HG02798 (cell line): ENCODE results near the gene C1orf21.

ENCODE experiments used
- ATAC-seq: cut with Tn5 transposase; IDR thresholded peaks from one replicate; pipeline ENCODE4 v1.9.1; 2021; ENCODE audit warnings: mild to moderate bottlenecking; ENCODE audit not compliant: unreplicated experiment, poor library complexity

Gene C1orf21

GRCh38 chr1:184507165-184507564 is 120.3 kb downstream of the C1orf21 start:
- ATAC-seq, result no peak

DNA sequence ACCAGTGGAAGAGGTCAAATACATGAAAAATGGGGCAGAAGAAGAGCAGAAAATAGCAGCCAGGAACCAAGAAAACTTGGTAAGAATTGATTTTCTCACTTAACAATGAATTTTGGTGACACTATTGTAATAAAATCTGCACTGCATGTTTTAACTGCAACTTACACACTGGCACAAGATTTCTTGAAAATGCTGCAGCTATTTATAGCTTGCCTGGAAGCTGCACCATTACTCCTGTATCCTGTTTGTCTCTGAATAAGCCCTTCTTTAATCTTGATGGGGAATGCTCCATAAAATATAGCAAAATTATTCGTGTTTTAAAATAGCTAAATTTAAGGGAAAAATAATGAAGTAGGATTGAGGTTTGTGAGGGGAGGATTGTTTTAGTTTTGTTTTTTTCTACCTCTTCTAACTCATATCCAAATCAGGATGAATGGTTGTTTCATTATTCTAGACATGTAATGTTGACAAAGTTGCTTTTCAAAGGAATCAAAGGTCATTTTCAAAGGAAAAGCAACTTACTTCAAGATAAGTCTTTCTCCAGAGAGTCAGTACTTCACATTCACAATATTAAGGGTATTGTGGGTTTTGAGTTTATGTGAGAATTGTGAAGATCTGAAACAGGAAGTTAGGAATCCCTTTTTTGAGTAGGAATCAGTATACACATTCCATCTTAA is 120.9 kb downstream of the C1orf21 start:
- no peak for ATAC-seq

GRCh38 chr1:184509105-184509504 is 122.3 kb downstream of the C1orf21 start:
- no peak for ATAC-seq

- ATAC-seq, result no peak
Measured at GRCh38 chr1:184510110-184510509, 123.3 kb downstream of the C1orf21 start.

- ATAC-seq, result no peak
Measured at GRCh38 chr1:184512724-184513123, 125.9 kb downstream of the C1orf21 start.

DNA sequence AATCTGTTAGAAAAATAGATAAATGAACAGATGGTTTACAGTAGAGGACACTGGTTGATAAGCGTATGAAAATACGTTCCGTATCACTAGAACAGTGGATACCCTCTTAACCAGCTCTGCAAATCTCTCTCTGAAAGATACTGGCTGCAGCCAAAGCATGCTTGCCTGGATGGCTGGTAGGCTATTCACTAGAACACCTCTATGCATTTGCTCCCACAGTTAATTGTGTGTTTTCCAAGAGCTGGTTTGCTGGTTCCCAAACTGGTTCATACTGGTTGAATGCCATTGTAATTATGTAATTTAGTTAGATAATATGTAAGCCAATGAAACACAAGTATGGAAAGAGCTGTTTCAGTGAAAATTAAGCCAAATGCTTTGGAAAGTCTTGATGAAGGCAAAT is 126.6 kb downstream of the C1orf21 start:
- no peak for ATAC-seq

DNA sequence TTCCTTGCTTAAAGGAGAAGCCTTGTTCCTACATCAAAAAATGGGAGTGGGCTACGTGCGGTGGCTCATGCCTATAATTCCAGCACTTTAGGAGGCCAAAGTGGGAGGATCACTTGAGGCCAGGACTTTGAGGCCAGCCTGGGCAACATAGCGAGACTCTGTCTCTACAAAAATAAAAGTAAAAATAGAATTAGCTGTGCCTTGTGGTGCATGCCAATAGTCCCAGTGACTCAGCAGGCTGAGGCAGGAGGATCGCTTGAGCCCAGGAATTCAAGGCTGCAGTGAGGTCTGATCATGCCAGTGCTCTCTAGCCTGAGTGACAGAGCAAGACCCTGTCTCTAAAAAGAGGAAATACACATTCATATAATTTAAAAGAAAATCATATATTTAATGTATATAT is 127.1 kb downstream of the C1orf21 start:
- no peak for ATAC-seq

GRCh38 chr1:184514447-184514846 is 127.6 kb downstream of the C1orf21 start:
- no peak for ATAC-seq

- no peak for ATAC-seq
Measured at GRCh38 chr1:184517130-184517529, 130.3 kb downstream of the C1orf21 start.

- ATAC-seq, result no peak
Measured at GRCh38 chr1:184518736-184519357, 132.0 kb downstream of the C1orf21 start.

DNA sequence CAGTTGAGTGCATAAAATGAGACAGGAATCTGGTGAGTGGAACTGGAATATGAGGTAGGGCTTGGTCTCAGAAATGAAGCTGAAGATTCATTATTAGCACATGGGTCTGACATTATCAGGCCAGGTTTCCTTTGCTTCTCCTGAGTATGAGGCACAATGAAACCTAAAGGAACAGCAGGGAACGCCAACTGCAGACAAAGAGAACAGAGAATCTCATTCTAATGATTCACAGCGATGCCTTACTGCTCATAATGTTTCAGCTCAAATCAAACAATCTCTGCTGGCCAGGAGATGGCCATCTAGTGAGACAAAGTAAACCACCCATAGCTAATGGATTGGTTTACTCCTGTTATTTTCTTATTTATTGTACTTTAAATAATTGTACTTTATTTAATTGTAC is 133.5 kb downstream of the C1orf21 start:
- ATAC-seq, result no peak

- ATAC-seq, result no peak
Measured at GRCh38 chr1:184524248-184524647, 137.4 kb downstream of the C1orf21 start.

DNA sequence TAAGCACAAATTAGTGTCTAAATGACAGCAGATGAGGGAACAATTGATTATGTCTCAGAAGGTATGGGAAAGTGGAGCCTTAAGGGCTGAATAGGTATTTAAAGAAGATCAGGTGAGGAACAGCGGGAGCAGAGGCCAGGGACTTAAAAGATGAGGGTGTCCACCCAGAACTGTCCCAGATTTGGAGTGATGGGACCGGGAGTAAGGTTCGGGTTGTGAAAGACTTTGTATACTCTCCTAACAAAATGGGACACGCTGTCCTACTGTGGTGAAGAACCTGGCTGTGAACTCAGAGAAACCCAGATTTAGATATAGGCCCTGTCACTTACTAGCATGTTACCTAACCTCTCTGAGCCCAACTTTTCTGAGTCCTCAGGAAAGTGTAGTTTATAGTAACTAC is 140.6 kb downstream of the C1orf21 start:
- ATAC-seq, result no peak

DNA sequence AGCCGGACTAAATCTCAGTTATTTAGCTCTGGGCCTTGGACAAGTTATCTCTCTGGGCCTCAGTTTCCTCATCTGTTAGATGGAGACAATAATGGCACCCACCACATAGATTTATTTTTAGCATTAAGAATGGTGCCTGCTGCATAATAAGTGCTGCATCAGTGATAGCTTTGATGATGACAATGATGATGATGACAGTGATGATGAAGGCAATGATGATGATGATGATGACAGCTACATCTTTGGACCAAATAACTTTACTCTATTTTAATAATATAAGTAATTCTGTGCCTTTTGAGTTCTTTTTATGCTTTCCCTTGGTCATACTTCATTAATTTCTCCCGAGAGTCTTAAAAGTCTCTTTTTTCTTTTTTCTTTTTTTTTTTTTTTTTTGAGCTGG is 143.4 kb downstream of the C1orf21 start:
- ATAC-seq, result no peak

GRCh38 chr1:184531296-184531695 is 144.5 kb downstream of the C1orf21 start:
- ATAC-seq, result no peak

- ATAC-seq, result no peak
Measured at GRCh38 chr1:184532199-184532598, 145.4 kb downstream of the C1orf21 start.

- no peak for ATAC-seq
Measured at GRCh38 chr1:184533049-184533448, 146.2 kb downstream of the C1orf21 start.

GRCh38 chr1:184533915-184534314 is 147.1 kb downstream of the C1orf21 start:
- no peak for ATAC-seq

GRCh38 chr1:184534690-184535089 is 147.9 kb downstream of the C1orf21 start:
- no peak for ATAC-seq

DNA sequence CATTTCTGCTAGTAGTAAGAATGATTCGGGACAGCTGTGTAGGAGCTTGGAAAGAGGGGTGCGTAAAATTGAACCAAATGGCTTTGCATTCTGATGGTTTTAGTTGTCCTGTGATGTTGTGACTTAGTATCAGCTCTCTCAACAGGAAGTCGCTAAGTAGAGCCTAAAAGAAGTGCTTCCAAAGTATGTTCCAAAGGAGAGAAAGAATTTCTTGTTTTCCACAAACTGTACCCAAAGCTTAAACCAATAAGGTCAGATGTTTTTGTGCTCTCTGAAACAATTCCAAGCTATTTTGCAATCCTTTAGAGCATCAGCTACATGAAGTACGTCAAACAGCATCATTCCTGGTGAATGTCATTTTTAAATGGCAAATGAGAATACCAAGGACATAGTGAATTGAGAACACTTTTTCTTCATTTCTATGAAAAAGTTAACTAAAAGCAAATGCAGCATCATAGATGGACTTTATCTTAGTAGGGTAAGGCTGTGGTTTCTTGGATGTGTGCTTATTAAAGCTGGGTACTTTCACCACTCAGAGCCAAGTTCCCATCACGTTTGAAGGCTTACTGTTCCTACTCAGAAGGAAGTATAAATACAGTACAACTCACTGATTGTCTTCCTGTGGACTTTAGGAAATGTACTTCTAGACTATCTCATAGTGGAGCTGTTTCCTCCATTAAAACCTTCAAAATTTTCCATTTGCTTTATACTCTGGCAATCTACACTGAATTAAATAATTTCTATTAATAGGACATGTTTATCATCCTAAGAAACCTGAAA is 148.6 kb downstream of the C1orf21 start:
- ATAC-seq, result no peak

GRCh38 chr1:184536246-184536985 is 149.6 kb downstream of the C1orf21 start:
- ATAC-seq, result no peak
